HCT116 (cell line): ENCODE results near the gene MICALL1. TPM values are rescaled to one million over a fixed set of nuclear protein-coding genes. Genes with fewer than 3 reads are reported as not detected.
A peak's percentile ranks its signal among the peaks of the same experiment; 100 is the strongest.

Experiments used
- ATAC-seq: fragments of 200-7000 bp; cut with Tn5 transposase; 2 replicates; pipeline ENCODE4 v1.9.1; 2020; ENCODE audit warnings: mild to moderate bottlenecking, moderate library complexity
- BruUV-seq: library from RNA; stranded (reverse); fragments of 400-500 nt; replicated peaks from 2 replicates; lab custom pipeline; 2021; lab: Mats Ljungman, UMichigan
- CTCF ChIA-PET: fragments of 300-600 bp; sonication (Branson Sonifier 250); formaldehyde crosslinking; loops from one replicate; lab custom pipeline; 2021; ENCODE audit warnings: antibody characterized with exemption; lab: Charles Lee
- POLR2A ChIA-PET: fragments of 300-600, 350-600 bp; sonication (Branson Sonifier 250); formaldehyde crosslinking; loops from one replicate; lab custom pipeline; 2021; ENCODE audit warnings: antibody characterized with exemption; lab: Charles Lee
- RAD21 ChIA-PET, 2 experiments: fragments of 300-600 bp; sonication (Branson Sonifier 250); formaldehyde crosslinking; loops; one replicate each; lab custom pipeline; 2023; ENCODE audit warnings: low total read pairs in 2 of 2; ENCODE audit not compliant: uncharacterized antibody in 2 of 2, unreplicated experiment in 2 of 2, low non-redundant PET in 1 of 2; lab: Charles Lee
- DNase-seq: peaks from one replicate; pipeline ENCODE4 v3.0.0-alpha.2; 2010; ENCODE audit warnings: low read depth, low spot score
- H2AFZ ChIP-seq: fragments of 200-600 bp; shearing (Covaris generic), sonication (generic); 2 replicates; pipeline ENCODE4 v1.6.1; 2017; ENCODE audit warnings: low read depth, mixed run types, mixed read lengths, antibody characterized with exemption, low read length; ENCODE audit not compliant: poor library complexity, severe bottlenecking
- H3K27ac ChIP-seq: 2 replicates; pipeline ENCODE4 v1.5.1; 2012; ENCODE audit warnings: low read depth, low read length
- H3K27me3 ChIP-seq: fragments of 200-600 bp; sonication (generic); 2 replicates; pipeline ENCODE4 v1.6.1; 2016; ENCODE audit warnings: mixed run types, low read length, mixed read lengths; ENCODE audit not compliant: insufficient read depth
- H3K36me3 ChIP-seq, 2 experiments: fragments of 200-500 bp in 1 of 2; fragments of 200-600 bp in 1 of 2; sonication (Bioruptor generic) in 1 of 2; sonication (generic) in 1 of 2; 2 replicates each; pipeline versions ENCODE4 v1.5.1 to v1.6.1; 2014 to 2016; ENCODE audit warnings: low read length in 2 of 2, inconsistent platforms in 1 of 2, mixed read lengths in 1 of 2, mixed run types in 1 of 2; ENCODE audit not compliant: insufficient read depth in 2 of 2, control insufficient read depth in 1 of 2
- H3K4me1 ChIP-seq, 2 experiments: fragments of 200-600 bp in 1 of 2; sonication (generic) in 1 of 2; 2 replicates each; pipeline versions ENCODE4 v1.5.1 to v1.6.1; 2012 to 2017; ENCODE audit warnings: low read length in 2 of 2, inconsistent platforms in 1 of 2, mild to moderate bottlenecking in 1 of 2, mixed read lengths in 1 of 2, mixed run types in 1 of 2, moderate library complexity in 1 of 2; ENCODE audit not compliant: insufficient read depth in 2 of 2, control insufficient read depth in 1 of 2
- H3K4me2 ChIP-seq: fragments of 200-600 bp; sonication (generic); 2 replicates; pipeline ENCODE4 v1.6.1; 2017; ENCODE audit warnings: mixed run types, low read length, mixed read lengths
- H3K4me3 ChIP-seq, 2 experiments: fragments of 200-600 bp in 1 of 2; sonication (generic) in 1 of 2; replicated peaks in 1 of 2; 2 replicates each; pipeline ENCODE4 v1.5.1; 2011 to 2016; ENCODE audit warnings: low read length in 2 of 2, control low read depth in 1 of 2, low read depth in 1 of 2, mild to moderate bottlenecking in 1 of 2, mixed read lengths in 1 of 2, mixed run types in 1 of 2
- H3K79me2 ChIP-seq: fragments of 200-600 bp; sonication (generic); 2 replicates; pipeline ENCODE4 v1.6.1; 2017; ENCODE audit warnings: mild to moderate bottlenecking, mixed run types, low read length, moderate library complexity, mixed read lengths; ENCODE audit not compliant: insufficient read depth
- H3K9ac ChIP-seq: fragments of 200-600 bp; sonication (generic); 2 replicates; pipeline ENCODE4 v1.6.1; 2016; ENCODE audit warnings: low read length, mixed read lengths
- H3K9me2 ChIP-seq: fragments of 200-600 bp; sonication (generic), shearing (Covaris generic); 2 replicates; pipeline ENCODE4 v1.6.1; 2017; ENCODE audit warnings: mixed run types, mild to moderate bottlenecking, moderate library complexity; ENCODE audit not compliant: insufficient read depth
- H3K9me3 ChIP-seq, 2 experiments: fragments of 200-500 bp in 1 of 2; fragments of 200-600 bp in 1 of 2; sonication (Bioruptor generic) in 1 of 2; sonication (generic) in 1 of 2; 2 replicates each; pipeline ENCODE4 v1.6.1; 2014 to 2017; ENCODE audit warnings: low read length in 2 of 2, mixed read lengths in 2 of 2, inconsistent platforms in 1 of 2, low read depth in 1 of 2, mild to moderate bottlenecking in 1 of 2, mixed run types in 1 of 2, moderate library complexity in 1 of 2; ENCODE audit not compliant: control insufficient read depth in 1 of 2, insufficient read depth in 1 of 2
- H4K20me1 ChIP-seq: fragments of 200-600 bp; sonication (generic), shearing (Covaris generic); 2 replicates; pipeline ENCODE4 v1.6.1; 2017; ENCODE audit warnings: mixed run types, mild to moderate bottlenecking, moderate library complexity; ENCODE audit not compliant: insufficient read depth
- CBX3 ChIP-seq: IDR thresholded peaks from 2 replicates; pipeline ENCODE4 v1.6.1; 2012; ENCODE audit warnings: low read depth
- ELF1 ChIP-seq: IDR thresholded peaks from 2 replicates; pipeline ENCODE4 v1.6.1; 2012; ENCODE audit warnings: low read depth, borderline replicate concordance
- RAD21 ChIP-seq: IDR thresholded peaks from 2 replicates; pipeline ENCODE4 v1.6.1; 2012; ENCODE audit warnings: low read depth, mild to moderate bottlenecking
- intact Hi-C: fragments of 100-400 bp; cut with micrococcal nuclease; formaldehyde crosslinking; loops from 2 replicates; pipeline ENCODE4 v1.10.0; 2022
- total RNA-seq: library from RNA; stranded (reverse); gene quantifications from one replicate; pipeline ENCODE4 v1.2.1, GENCODE V29; 2021; ENCODE audit not compliant: unreplicated experiment
- TF ChIP-seq, protein P1 (sequence below): IDR thresholded peaks from 2 replicates; pipeline ENCODE4 v1.6.1; 2011; ENCODE audit warnings: mild to moderate bottlenecking, low read length, moderate library complexity; ENCODE audit not compliant: insufficient replicate concordance; ENCODE audit errors: extremely low read depth
- TF ChIP-seq, protein P2 (sequence below): IDR thresholded peaks from 2 replicates; pipeline ENCODE4 v1.6.1; 2012; ENCODE audit warnings: low read depth

MICALL1 gene
- total RNA-seq, 1 experiment from 2014 or later = 35.2 TPM

DNA sequence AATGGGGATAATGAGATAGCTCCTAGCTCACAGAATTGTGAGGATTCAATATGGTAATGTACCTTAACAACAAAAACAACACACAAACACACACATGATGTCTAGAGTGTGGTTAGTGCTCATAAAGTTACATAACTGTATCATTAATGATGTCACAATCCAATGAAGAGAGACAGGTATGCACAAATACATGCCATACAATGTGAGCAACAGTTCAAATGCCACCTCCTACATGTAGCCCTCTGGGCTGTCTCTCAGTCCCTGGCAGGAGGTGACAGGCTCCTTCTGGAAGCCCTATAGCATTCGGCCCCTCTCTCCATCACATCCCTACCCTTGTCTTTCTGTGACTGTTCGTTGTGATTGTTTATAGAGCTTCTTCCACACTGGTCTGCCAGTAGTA is 8.3 kb upstream of the MICALL1 start:
- no peak overlapping the region for H3K4me3 ChIP-seq
- no peak for TF ChIP-seq CBX3
- TF ChIP-seq, protein P1, sequence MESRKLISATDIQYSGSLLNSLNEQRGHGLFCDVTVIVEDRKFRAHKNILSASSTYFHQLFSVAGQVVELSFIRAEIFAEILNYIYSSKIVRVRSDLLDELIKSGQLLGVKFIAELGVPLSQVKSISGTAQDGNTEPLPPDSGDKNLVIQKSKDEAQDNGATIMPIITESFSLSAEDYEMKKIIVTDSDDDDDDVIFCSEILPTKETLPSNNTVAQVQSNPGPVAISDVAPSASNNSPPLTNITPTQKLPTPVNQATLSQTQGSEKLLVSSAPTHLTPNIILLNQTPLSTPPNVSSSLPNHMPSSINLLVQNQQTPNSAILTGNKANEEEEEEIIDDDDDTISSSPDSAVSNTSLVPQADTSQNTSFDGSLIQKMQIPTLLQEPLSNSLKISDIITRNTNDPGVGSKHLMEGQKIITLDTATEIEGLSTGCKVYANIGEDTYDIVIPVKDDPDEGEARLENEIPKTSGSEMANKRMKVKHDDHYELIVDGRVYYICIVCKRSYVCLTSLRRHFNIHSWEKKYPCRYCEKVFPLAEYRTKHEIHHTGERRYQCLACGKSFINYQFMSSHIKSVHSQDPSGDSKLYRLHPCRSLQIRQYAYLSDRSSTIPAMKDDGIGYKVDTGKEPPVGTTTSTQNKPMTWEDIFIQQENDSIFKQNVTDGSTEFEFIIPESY = no peak
- H3K9me3 ChIP-seq = no peaks in the 10 kb centered on the region
- peak overlapping the region; percentile 45; the same call in 1 of the 2 replicates for H3K9ac ChIP-seq
- no peaks in the 10 kb centered on the region for H3K27me3 ChIP-seq
- no peaks in the 10 kb centered on the region for H3K79me2 ChIP-seq
- intact Hi-C loops = no loop called here
- POLR2A ChIA-PET = interaction anchor here (0.6 to 2.2 kb wide), 5 partner anchors 8 to 91 kb away, joined by 3 to 11 read pairs (median 4); partner anchors contain the start of genes GCAT and MICALL1
- ATAC-seq = no peak
- DNase-seq = no peak
- peak overlapping the region; percentile 70 for H3K27ac ChIP-seq
- RAD21 ChIA-PET = no interaction called here
- BruUV-seq = no TSS peak
- no peak overlapping the region for H2AFZ ChIP-seq
- no peaks in the 10 kb centered on the region for H4K20me1 ChIP-seq
- no peaks in the 10 kb centered on the region for H3K36me3 ChIP-seq
- H3K4me2 ChIP-seq = no peak overlapping the region
- H3K9me2 ChIP-seq = no peaks in the 10 kb centered on the region
- H3K4me1 ChIP-seq = peaks cover 58 to 67% of the 10 kb centered on the region in 2 experiments
- CTCF ChIA-PET = interaction anchor here (2.3 kb wide), 1 partner anchor 7 kb away, joined by 6 read pairs; no protein-coding TSS in a partner anchor

DNA sequence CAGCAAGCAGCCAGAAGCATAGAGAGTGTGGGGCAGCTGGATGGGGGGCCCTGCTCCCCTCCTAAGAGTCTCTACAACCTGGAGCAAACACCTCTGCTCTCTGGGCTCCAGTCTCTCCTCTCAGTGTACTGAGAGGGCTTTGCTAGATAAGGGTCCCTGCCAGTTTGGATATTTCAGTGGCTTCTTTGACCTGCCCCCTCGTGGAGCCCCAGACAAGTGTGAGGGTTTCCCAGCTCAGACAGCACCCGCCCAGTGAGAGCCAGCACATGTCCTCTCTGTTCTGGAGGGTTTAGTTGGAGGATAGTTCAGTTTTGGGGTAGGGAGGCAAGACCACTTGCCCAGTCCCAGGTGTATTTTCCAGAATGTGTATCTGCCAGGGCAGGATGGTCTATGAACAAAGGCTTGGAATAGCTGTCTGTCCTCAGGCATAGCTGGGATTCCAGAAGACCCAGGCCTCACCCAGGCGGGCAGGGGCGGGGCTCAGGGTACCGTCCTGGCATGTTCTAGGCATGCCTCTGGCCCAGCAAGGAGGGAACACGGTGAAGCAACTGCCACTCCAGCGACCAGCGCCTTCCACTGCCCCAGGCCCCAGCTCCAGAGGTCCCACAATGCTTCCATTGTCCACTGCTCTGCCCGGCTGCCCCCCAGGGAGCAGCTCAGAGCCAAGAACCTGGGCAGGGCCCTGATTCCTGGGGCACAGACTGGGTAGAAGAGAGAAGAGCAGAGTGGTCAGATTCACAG is 7.5 kb upstream of the MICALL1 start:
- Histone ChIP-seq H3K4me2 (peak overlapping the region; percentile 49), H3K27ac (peak overlapping the region; percentile 56), H3K9me2 (no peaks in the 10 kb centered on the region), H4K20me1 (no peaks in the 10 kb centered on the region), H2AFZ (no peak overlapping the region), H3K4me3 (no peak overlapping the region), H3K4me1 (peaks cover 50 to 59% of the 10 kb centered on the region in 2 experiments), H3K9ac (peak overlapping the region; percentile 45), H3K79me2 (no peaks in the 10 kb centered on the region), H3K9me3 (no peaks in the 10 kb centered on the region), H3K27me3 (no peaks in the 10 kb centered on the region), H3K36me3 (no peaks in the 10 kb centered on the region)
- TF ChIP-seq, protein P2, sequence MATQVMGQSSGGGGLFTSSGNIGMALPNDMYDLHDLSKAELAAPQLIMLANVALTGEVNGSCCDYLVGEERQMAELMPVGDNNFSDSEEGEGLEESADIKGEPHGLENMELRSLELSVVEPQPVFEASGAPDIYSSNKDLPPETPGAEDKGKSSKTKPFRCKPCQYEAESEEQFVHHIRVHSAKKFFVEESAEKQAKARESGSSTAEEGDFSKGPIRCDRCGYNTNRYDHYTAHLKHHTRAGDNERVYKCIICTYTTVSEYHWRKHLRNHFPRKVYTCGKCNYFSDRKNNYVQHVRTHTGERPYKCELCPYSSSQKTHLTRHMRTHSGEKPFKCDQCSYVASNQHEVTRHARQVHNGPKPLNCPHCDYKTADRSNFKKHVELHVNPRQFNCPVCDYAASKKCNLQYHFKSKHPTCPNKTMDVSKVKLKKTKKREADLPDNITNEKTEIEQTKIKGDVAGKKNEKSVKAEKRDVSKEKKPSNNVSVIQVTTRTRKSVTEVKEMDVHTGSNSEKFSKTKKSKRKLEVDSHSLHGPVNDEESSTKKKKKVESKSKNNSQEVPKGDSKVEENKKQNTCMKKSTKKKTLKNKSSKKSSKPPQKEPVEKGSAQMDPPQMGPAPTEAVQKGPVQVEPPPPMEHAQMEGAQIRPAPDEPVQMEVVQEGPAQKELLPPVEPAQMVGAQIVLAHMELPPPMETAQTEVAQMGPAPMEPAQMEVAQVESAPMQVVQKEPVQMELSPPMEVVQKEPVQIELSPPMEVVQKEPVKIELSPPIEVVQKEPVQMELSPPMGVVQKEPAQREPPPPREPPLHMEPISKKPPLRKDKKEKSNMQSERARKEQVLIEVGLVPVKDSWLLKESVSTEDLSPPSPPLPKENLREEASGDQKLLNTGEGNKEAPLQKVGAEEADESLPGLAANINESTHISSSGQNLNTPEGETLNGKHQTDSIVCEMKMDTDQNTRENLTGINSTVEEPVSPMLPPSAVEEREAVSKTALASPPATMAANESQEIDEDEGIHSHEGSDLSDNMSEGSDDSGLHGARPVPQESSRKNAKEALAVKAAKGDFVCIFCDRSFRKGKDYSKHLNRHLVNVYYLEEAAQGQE = no peak
- TF ChIP-seq RAD21 = no peak
- no peak for TF ChIP-seq ELF1
- ChIA-PET POLR2A (no interaction called here), CTCF (interaction anchor here (1.1 kb wide), 1 partner anchor 36 kb away, joined by 3 read pairs; no protein-coding TSS in a partner anchor), RAD21 (no interaction called here)
- no TSS peak for BruUV-seq
- ATAC-seq (peak; percentile 55), DNase-seq (no peak)
- intact Hi-C loops = no loop called here
